Activated B cell treated with CpG ODN at 0.5 μM for 24 hours (primary cell): ENCODE measurements around the gene CRELD2. TPM values are rescaled to one million over a fixed set of nuclear protein-coding genes. Genes with fewer than 3 reads are reported as not detected.

Experiments used
- ATAC-seq: fragments of 200-7000 bp; cut with Tn5 transposase; one replicate; pipeline ENCODE4 v1.10.0; 2021; ENCODE audit warnings: low read depth, mild to moderate bottlenecking, moderate library complexity
- CTCF ChIA-PET: fragments of 350-600 bp; sonication (Branson Sonifier 250); formaldehyde crosslinking; loops from one replicate; lab custom pipeline; 2021; ENCODE audit warnings: antibody characterized with exemption; lab: Charles Lee
- POLR2A ChIA-PET: fragments of 350-600 bp; sonication (Branson Sonifier 250); formaldehyde crosslinking; loops from one replicate; lab custom pipeline; 2021; ENCODE audit warnings: antibody characterized with exemption; lab: Charles Lee
- DNase-seq: peaks from one replicate; pipeline ENCODE4 v3.0.0; 2022
- H3K27ac Mint-ChIP-seq: one replicate; pipeline ENCODE4 v1.8.0; 2020; ENCODE audit warnings: mixed read lengths
- H3K27me3 Mint-ChIP-seq: one replicate; pipeline ENCODE4 v1.8.0; 2021; ENCODE audit warnings: mixed read lengths
- H3K36me3 Mint-ChIP-seq: one replicate; pipeline ENCODE4 v1.8.0; 2021; ENCODE audit warnings: low read depth, mixed read lengths
- H3K4me1 Mint-ChIP-seq: one replicate; pipeline ENCODE4 v1.8.0; 2021; ENCODE audit warnings: mixed read lengths
- H3K4me3 Mint-ChIP-seq: one replicate; pipeline ENCODE4 v1.8.0; 2020; ENCODE audit warnings: mild to moderate bottlenecking, mixed read lengths
- H3K9me3 Mint-ChIP-seq: one replicate; pipeline ENCODE4 v1.8.0; 2020; ENCODE audit warnings: mixed read lengths
- intact Hi-C: fragments of 100-400 bp; cut with micrococcal nuclease; formaldehyde crosslinking; loops from one replicate; pipeline ENCODE4 v1.15.1; 2024
- total RNA-seq: library from RNA; stranded (reverse); gene quantifications from 2 replicates; pipeline ENCODE4 v1.2.3, GENCODE V29; 2022
- TF ChIP-seq, protein P1 (sequence below): fragments of 200-600 bp; IDR thresholded peaks from one replicate; pipeline ENCODE4 v1.8.0; 2022; ENCODE audit warnings: antibody characterized with exemption, mild to moderate bottlenecking

Gene CRELD2
- total RNA-seq, 1 donor from 2014 or later: 44.5 TPM

DNA sequence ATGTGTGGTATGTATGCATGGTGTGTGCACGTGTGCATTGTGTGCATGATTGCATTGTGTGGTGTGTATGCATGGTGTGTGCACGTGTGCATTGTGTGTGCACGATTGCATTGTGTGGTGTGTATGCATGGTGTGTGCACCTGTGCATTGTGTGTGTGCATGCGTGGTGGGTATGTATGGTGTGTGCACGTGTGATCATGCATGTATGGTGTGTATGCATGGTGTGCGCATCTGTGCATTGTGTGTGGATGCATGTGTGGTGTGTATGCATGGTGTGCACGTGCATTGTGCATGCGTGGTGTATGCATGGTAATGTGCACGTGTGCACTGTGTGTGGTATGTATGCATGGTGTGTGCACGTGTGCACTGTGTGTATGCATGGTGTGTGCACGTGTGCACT is 17.0 kb upstream of the CRELD2 start:
- intact Hi-C loops: no loop called here
- ATAC-seq (no peak), DNase-seq (no peak)
- CTCF ChIA-PET: no interaction called here
- Mint-ChIP-seq H3K9me3 (no peaks in the 10 kb centered on the region), H3K27me3 (no peaks in the 10 kb centered on the region), H3K4me3 (no peak overlapping the region), H3K4me1 (no peaks in the 10 kb centered on the region), H3K36me3 (peaks cover 64% of the 10 kb centered on the region), H3K27ac (no peak overlapping the region)
- TF ChIP-seq, protein P1, sequence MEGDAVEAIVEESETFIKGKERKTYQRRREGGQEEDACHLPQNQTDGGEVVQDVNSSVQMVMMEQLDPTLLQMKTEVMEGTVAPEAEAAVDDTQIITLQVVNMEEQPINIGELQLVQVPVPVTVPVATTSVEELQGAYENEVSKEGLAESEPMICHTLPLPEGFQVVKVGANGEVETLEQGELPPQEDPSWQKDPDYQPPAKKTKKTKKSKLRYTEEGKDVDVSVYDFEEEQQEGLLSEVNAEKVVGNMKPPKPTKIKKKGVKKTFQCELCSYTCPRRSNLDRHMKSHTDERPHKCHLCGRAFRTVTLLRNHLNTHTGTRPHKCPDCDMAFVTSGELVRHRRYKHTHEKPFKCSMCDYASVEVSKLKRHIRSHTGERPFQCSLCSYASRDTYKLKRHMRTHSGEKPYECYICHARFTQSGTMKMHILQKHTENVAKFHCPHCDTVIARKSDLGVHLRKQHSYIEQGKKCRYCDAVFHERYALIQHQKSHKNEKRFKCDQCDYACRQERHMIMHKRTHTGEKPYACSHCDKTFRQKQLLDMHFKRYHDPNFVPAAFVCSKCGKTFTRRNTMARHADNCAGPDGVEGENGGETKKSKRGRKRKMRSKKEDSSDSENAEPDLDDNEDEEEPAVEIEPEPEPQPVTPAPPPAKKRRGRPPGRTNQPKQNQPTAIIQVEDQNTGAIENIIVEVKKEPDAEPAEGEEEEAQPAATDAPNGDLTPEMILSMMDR: no peak
- POLR2A ChIA-PET: no interaction called here

DNA sequence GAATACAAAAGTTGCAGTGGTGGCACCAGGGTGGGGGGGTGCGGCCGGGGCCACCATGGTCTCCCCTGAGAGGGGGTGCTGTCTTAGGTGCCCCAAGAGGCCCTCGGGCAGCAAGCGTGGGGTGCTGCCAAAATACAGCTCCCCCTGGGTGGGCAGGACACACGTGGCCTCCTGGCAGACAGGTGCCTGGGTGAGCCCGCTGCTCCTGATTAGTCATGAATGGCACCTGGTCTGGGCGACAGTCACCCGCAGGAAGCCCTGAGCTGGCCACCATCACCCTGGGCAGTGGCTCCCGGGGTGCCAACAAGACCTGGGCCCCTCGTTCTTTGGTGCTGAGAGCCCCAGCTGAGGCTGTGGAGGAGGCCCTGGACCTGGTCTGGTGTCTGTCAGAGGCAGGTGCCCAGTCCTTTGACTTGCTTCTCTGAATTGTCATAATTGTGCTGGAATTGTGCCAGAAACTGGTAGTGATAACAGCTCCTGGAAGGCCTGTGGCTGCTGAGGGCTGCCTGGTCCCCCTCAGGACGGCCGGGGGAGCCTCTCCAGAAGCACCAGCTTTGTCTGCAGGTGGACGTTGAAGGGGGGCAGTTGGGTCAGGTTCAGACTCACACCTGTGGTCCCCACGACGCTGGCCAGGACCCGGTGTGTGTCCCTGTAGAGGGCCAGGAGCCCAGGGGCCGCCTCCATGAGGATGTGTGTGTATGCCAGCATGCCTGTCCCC is 15.0 kb upstream of the CRELD2 start:
- no peaks in the 10 kb centered on the region for H3K9me3 Mint-ChIP-seq
- ATAC-seq (no peak), DNase-seq (no peak)
- peaks cover 76% of the 10 kb centered on the region for H3K36me3 Mint-ChIP-seq
- H3K4me1 Mint-ChIP-seq: no peaks in the 10 kb centered on the region
- no peaks in the 10 kb centered on the region for H3K27me3 Mint-ChIP-seq
- no peak overlapping the region for H3K27ac Mint-ChIP-seq
- TF ChIP-seq, protein P1: no peak
- intact Hi-C loops: no loop called here
- H3K4me3 Mint-ChIP-seq: no peak overlapping the region
- POLR2A ChIA-PET: no interaction called here
- CTCF ChIA-PET: no interaction called here

DNA sequence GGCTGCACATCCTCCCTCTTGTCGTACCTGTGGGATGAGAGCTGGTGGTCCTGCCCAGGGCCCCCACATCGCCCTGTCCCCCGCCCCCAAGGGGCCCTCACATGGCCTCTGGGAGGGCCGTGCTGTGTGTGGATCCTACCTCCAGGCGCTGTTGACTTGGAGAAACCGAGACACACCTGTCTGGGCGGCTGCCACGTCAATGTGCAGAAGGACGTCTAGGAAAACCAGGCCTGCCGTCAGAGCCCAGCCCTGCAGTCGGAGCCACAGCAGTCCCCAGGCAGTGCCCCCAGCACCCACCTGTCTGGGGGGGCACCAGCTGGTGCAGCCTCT is 14.4 kb upstream of the CRELD2 start:
- ATAC-seq: no peak
- ChIA-PET CTCF (no interaction called here), POLR2A (no interaction called here)
- H3K4me3 Mint-ChIP-seq: no peak overlapping the region
- TF ChIP-seq, protein P1: no peak
- no peaks in the 10 kb centered on the region for H3K27me3 Mint-ChIP-seq
- DNase-seq: no peak
- no peaks in the 10 kb centered on the region for H3K4me1 Mint-ChIP-seq
- H3K9me3 Mint-ChIP-seq: no peaks in the 10 kb centered on the region
- no peak overlapping the region for H3K27ac Mint-ChIP-seq
- peaks cover 79% of the 10 kb centered on the region for H3K36me3 Mint-ChIP-seq
- intact Hi-C loops: no loop called here

DNA sequence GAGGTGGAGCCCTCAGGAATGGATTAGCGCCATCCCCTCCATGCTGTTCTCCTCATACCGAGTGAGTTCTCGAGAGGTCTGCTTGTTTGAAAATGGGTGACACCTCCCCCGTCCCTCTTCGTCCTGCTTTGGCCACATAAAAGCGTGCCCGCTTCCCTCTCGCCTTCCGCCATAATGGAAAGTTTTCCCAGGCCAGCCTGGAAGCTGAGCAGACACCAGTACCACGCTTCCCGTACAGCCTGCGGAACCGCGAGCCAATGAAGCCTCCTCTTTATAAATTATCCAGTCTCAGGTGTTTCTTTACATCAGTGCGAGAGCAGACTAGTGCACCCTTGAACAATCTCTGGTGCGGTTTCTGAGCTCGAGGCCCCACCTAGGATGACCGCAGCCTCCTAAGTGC is 13.0 kb upstream of the CRELD2 start:
- intact Hi-C loops: no loop called here
- CTCF ChIA-PET: no interaction called here
- Mint-ChIP-seq H3K9me3 (no peaks in the 10 kb centered on the region), H3K4me1 (no peaks in the 10 kb centered on the region), H3K27me3 (no peaks in the 10 kb centered on the region), H3K4me3 (no peak overlapping the region), H3K36me3 (peaks cover 81% of the 10 kb centered on the region), H3K27ac (no peak overlapping the region)
- DNase-seq: no peak
- TF ChIP-seq, protein P1: no peak
- POLR2A ChIA-PET: no interaction called here
- no peak for ATAC-seq

DNA sequence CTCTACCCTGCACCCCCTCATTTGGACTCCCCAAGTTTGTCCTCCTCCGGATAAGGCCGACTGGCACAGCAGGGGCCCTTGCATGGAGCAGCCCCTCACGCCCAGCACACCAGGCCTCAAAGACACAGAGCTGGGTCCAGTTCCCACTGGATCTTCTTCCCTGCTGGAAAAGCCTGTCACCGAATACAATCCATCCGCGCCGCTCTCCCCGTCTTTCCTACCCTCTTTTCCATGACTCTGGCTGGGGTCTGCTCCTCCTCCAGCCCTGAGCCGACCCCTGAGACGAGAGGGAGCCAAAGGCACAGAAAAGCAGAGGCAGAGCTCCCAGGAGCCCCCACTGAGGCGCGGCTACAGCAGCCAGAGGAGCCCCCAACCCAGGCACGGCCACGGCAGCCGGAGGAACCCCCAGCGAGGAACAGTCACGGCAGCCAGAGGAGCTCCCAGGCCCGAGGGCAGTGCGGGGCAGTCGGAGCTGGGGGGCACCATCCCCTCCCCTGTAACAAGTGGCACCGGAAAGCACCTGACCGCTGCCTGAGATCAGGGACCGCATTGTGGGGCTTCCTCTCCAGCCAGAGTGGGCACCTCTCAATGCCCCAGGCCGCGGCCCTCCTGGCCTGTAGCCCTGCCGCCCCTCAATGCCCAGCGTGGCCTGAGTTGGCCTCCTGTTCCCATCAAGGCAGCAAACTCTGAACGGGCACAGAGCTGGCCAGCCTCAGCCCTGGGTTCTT is 12.2 kb upstream of the CRELD2 start:
- CTCF ChIA-PET: no interaction called here

More for the DNA sequence above, 12.2 kb upstream of the CRELD2 start:
- no peak overlapping the region for H3K27ac Mint-ChIP-seq
- no peaks in the 10 kb centered on the region for H3K9me3 Mint-ChIP-seq
- no peaks in the 10 kb centered on the region for H3K27me3 Mint-ChIP-seq
- no peak overlapping the region for H3K4me3 Mint-ChIP-seq
- POLR2A ChIA-PET: no interaction called here
- ATAC-seq (no peak), DNase-seq (no peak)
- no peaks in the 10 kb centered on the region for H3K4me1 Mint-ChIP-seq
- peaks cover 78% of the 10 kb centered on the region for H3K36me3 Mint-ChIP-seq
- TF ChIP-seq, protein P1: no peak
- intact Hi-C loops: no loop called here
